Prostate gland (tissue), 2 donors: ENCODE results near the gene GADD45B.

Experiments
- CTCF ChIP-seq, 4 experiments: fragments of 200-600 bp in 2 of 4; fragments of 450-650 bp in 2 of 4; sonication (generic) in 2 of 4; IDR thresholded peaks; 1 replicate in 3 of 4; 2 replicates in 1 of 4; pipeline ENCODE4 v1.5.1; 2016 to 2019; ENCODE audit warnings: antibody characterized with exemption in 4 of 4, mild to moderate bottlenecking in 2 of 4, moderate library complexity in 2 of 4
- POLR2A ChIP-seq: fragments of 450-650 bp; IDR thresholded peaks from one replicate; pipeline ENCODE4 v1.6.1; 2016; ENCODE audit warnings: antibody characterized with exemption, mild to moderate bottlenecking

- TF ChIP-seq CTCF (IDR thresholded peaks at IDR 0.05) = no peak
- no peak for TF ChIP-seq POLR2A
These were observed 31.5 kb upstream of the GADD45B start for GRCh38 chr19:2444251-2445002.
